Posterior vena cava (tissue), 2 donors: ENCODE measurements around the gene KANK2. TPM values are rescaled to one million over a fixed set of nuclear protein-coding genes. Genes with fewer than 3 reads are reported as not detected.

Experiments used
- DNase-seq: peaks from one replicate; pipeline ENCODE4 v3.0.0-alpha.2; 2020; ENCODE audit warnings: low spot score
- intact Hi-C, 2 donors: fragments of 100-400 bp; cut with DNase I; formaldehyde crosslinking; loops; one replicate each; pipeline versions ENCODE4 v1.14.1 to v1.14.2; 2022 to 2023
- long read RNA-seq, 2 donors: library from polyadenylated mRNA; unstranded; transcript quantifications; one replicate each; pipeline ENCODE4 v2.0.0, GENCODE V29; 2020 to 2021
- total RNA-seq, 2 donors: library from RNA; stranded (reverse); fragmentation: NEBNext Ultra II Directional; extraction: Animal tissue kit (Norgen Biotek cat#: 25700); gene quantifications; one replicate each; pipeline ENCODE4 v1.2.1, GENCODE V29; 2021
- donor health status: DM: yes; HTN: yes; CAD: no.
- donor health status: DM: yes; HTN: yes; CAD: no.

The KANK2 gene
- 100 to 1,000 TPM; 355 to 482 TPM for total RNA-seq
- long read RNA-seq, donor 1, full-length matches to known transcripts: 13 of 229 reads
- long read RNA-seq, donor 1, partial matches to known transcripts: 92 of 229 reads
- long read RNA-seq, donor 1, other reads (novel, unspliced or antisense): 124 of 229 reads
- long read RNA-seq, donor 2, full-length matches to known transcripts: 13 of 426 reads
- long read RNA-seq, donor 2, partial matches to known transcripts: 263 of 426 reads
- long read RNA-seq, donor 2, other reads (novel, unspliced or antisense): 150 of 426 reads

DNA sequence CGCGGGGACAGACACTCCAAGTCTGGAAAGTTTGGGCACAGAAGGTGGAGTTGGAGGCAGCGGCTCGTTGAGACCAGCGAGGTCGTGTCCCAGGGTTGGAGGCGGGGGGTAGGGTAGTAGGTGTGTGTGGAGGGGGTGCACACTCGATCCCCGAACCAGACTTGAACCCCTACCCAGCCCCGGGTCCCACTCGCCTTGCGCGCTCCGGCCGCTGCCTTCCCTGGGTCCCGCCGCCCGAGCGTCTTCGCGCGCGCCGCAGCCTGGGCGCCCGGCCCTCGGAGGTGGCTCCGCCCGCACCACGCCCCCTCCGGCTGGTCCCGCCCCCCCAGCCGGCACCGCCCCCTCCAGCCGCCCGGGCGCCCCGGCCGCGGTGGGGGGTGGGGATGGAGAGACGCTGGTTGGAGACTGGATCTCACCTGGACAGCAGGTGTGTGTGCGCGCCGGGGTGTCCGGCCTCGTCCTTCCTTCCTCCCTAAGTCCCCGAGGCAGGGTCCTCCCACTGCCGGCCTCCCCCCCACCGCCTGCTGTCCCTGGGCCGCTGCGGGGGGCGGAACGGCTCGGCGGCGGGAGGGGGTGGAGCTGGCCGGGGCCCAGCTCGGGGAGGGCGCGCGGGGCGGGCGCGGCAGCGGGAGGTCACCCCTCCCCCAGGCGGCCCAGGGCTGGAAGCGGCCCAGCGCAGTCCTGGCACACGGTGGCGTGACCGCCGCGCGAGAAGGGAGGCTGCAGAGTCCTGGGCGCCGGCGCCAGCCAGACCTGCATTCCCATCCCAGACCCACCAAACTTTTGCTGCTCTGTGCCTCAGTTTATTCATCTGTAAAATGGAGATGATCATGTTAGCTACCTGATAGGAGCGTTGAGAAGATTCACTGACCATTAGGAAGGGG is at the start of gene KANK2:
Gene KANK2, minus strand, starts transcription at position 255 of the 884 bp plus-strand sequence. CDS start 3,034 bp downstream, outside the sequence.
- intact Hi-C loops: loop anchor here in 1 of 2 donors (5.0 kb wide), 1 partner anchor 35 kb away; no protein-coding TSS in a partner anchor

DNA sequence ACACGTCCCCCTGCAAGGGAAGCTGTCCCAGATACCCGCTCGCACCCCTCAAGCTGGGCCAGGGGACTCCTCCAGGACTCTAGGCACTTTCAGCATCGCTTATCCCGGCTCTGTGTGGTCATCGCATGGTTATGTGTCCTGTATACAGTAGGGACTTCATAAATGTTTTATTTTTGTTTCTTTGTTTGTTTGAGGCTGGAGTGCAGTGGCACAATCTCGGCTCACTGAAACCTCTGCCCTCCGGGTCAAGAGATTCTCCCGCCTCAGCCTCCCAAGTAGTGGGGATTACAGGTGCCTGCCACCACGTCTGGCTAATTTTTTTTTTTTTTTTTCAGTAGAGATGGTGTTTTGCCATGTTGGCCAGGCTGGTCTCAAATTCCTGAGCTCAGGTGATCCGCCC is 49.6 kb upstream of the KANK2 start:
- no peak for DNase-seq
- intact Hi-C loops: no loop called here

More for the DNA sequence above, at the start of gene KANK2:
- peak; percentile 93 for DNase-seq

DNA sequence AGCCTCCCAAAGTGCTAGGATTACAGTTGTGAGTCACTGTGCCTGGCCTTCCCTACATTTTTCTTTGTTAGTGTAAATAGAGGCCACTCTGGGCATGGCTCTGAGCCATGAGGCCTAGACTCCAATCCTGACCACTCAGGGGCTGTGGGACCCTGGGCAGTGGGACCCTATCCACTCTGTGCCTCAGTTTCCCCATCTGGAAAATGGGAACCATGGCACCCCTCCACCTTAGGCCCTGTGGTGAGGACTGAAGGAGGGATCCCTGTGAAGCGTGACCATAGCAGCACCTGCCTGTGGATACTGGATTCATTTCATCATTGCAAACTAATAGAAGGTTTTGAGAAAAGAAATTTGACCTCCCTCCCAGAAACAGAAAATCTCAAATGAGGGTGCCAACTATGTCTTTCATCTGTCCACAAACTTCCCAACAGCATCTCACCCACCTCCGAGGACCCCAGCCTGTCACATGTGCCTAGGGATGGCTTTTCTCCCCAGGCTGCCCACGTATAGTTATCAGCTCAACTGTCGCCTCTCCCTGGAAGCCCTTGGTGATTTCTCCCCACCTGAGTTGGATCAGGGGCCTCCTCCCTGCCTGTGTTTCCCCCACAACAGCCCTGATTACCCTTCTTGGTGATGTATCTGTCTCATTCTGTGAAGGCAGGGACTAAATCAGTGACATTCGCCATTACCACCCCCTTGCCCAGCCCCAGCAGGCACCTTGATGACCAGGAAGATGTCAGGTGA is 47.7 kb upstream of the KANK2 start:
- no peak for DNase-seq
- intact Hi-C loops: no loop called here

DNA sequence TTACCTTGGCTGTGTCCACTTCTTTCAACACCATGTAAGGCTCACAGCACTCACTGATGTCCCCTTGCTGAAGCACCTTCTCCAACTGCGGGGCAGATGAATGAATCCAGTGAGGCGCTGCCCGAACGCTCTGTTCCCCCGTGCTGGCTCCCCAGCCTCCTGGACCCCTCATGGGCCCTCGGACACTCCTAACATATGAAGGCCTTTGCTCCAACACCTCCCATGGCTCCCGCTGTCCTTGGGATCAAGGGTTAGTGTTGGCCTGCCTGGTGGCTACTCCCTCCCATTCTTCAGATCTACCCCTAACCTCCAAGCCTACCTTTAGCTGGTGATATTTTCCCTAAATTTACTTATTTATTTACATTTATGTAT is 46.4 kb upstream of the KANK2 start:
- intact Hi-C loops: no loop called here

DNA sequence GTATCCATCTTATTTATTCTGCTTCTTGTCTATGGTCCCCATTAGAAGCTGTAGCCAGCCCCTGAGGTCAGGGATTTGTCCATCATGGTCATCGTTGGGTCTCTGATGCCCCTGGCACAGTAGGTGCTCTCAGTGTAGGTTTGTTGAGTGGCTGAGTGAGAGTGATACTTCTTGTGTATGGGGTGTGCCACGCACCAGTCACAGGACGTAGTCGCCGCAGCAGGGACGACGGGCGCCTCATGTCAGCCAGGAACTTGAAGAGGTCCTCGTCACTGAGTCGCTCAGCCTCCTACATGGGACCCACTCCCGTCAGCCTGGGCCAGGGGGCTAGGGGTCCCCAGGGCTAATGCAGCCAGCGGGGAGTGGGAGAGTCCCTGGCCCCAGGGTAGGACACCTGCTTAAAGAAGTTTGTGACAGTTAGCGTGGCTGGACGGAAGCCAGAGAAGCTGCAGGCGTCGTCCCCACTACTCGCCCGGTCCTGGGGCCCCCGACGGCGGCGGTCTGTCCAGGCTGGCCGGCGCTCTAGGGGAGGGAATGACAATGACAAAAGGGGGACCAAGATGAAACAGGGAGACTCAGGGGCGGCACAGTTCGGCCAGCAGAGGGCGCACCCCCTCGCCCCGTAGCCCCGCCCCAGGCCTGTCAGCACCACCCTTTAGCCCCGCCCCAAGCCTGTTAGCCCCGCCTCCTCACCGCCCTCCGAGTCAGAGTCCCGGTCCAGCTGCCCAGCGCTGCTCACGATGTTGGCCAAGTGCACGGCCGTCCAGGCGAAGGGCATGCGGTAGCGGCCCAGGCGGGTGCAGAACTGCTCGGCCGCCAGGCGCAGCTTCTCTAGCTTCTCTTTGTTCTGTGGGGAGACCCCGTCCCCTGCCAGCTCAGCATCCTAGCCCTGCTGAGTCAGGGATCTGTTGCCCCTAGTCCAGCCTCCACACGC is 45.8 kb upstream of the KANK2 start:
- peak; percentile 98 for DNase-seq
- intact Hi-C loops: no loop called here

More for the DNA sequence above, 46.4 kb upstream of the KANK2 start:
- DNase-seq: no peak

DNA sequence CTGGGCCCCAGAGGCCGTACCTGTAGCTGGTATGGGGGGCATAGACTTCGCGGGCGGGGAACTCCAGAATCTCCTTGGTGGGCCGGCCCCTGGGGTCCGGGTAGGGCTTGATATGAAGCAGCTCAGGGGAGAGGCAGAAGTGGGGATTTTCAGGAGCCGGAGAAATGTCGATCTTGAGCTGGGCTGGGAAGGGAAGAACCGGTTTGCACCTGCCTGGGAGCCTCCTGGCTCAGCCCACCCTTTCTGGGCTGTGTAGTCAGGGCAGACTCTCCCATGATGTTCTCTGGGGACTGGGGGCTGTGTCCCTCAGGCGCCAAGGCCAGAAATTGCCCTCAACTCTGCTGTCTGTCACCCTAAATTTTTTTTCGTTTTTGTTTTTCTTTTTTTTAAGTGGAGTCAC is 44.7 kb upstream of the KANK2 start:
- intact Hi-C loops: no loop called here
- DNase-seq: no peak

DNA sequence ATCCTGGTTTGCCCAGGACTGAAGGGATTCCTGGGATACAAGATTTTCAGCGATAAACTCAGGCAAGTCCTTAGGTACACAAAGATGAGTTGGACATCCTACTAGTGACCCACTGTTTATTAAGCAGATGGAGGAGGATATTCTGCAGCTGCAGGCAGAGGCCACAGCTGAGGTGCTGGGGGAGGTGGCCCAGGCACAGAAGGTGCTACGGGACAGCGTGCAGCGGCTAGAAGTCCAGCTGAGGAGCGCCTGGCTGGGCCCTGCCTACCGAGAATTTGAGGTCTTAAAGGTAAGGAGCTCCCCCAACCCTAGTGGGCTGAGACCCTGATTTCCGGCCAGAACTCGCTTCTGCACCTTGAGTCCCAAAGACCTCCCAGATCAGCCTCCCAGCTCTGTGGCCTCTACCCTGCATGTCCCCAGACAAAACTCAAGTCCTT is 42.7 kb upstream of the KANK2 start:
- intact Hi-C loops: no loop called here

DNA sequence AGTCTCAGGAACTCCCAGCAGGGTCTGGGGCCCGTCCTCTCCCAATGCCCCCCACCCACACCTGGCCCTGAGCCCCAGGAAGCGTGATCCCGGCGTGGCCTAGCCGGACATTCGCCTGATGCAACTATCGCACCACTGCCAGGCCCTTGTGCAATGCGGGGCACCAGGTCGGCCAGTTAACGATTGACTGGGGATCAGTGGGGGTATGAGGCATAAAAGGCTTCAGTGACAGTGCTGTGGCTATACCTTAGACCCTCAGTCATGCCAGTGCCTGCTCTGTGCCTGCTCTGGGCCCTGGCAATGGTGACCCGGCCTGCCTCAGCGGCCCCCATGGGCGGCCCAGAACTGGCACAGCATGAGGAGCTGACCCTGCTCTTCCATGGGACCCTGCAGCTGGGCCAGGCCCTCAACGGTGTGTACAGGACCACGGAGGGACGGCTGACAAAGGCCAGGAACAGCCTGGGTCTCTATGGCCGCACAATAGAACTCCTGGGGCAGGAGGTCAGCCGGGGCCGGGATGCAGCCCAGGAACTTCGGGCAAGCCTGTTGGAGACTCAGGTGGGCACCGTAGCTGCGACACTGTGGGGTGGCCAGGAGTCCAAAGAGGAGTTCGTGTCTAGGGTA is 42.1 kb upstream of the KANK2 start, which contains the start of gene ANGPTL8:
Gene ANGPTL8, plus strand, starts transcription at position 243 of the 624 bp plus-strand sequence. Its CDS starts 19 bp downstream, at position 262.
- DNase-seq: no peak
- intact Hi-C loops: loop anchor here in 1 of 2 donors (5.0 kb wide), 1 partner anchor 778 kb away; no protein-coding TSS in a partner anchor

More for the DNA sequence above, 42.7 kb upstream of the KANK2 start:
- no peak for DNase-seq

DNA sequence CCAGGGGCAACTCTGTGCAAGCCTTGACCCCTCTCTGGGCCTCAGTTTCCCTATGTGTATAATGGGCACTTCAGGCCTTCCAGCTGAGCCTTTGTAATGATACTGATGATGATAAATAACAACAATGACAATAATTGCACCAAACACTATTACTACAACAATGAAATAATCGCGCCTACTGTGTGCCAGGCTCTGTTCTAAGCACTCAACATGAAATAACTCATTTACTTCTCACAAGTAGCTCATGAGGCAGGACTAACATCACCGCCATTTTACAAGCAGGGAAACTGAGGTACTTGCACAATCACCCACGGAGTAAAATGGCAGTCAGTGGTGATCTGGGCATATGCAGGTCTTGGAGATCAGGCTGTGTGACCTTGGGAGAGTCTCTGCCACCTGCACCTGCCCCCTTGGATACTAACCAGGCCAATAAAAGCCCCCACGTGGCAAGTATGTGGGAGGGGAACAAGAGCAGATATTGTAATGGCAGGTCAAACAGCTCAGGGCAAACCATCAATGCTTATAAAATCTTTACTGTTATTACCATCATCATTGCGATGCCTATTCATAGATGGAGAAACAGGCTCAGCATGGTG is 41.5 kb upstream of the KANK2 start:
- no peak for DNase-seq
- intact Hi-C loops: loop anchor here in 1 of 2 donors (5.0 kb wide), 1 partner anchor 778 kb away; no protein-coding TSS in a partner anchor

DNA sequence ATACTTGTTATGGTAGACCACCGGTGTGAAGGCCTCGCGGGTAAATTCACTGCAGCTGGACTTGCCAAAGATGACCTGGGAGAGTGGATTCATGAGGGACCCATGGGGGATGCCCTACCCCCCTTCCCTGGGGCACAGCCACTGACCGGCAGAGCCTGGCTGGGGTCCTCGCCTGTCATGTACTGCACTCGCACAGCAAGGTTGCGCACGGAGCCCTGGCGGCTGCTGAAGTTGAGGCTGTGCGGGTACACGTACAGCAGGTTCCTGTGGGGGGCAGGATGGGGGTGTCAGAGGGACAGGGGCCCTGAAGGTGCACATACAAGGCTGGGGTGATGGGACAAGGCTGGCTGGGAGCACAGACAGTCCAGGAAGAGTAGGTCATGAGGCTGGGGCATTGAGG is 40.7 kb upstream of the KANK2 start:
- intact Hi-C loops: loop anchor here in 1 of 2 donors (5.0 kb wide), 1 partner anchor 779 kb away; no protein-coding TSS in a partner anchor
- no peak for DNase-seq

DNA sequence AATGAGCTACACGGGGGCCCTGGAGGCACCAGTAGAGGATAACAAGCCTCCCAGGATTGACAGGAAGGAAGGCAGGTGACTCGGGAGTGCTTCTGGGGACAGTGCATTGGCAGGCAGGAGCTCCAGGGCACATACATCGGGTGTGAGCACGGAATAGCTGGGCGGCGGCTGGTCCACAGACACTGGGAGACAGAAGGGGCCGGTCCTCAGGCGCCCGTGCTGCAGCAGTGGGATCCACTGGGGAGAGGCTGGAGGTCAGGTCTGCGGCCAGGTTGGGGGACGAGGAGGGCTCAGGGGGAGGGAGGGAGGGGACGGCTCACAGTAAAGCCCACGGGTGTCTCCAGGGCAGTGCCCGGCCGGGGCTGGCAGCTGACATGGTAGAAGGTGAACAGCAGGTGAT is 40.0 kb upstream of the KANK2 start:
- intact Hi-C loops: loop anchor here in 1 of 2 donors (5.0 kb wide), 1 partner anchor 780 kb away; no protein-coding TSS in a partner anchor
- DNase-seq: no peak

DNA sequence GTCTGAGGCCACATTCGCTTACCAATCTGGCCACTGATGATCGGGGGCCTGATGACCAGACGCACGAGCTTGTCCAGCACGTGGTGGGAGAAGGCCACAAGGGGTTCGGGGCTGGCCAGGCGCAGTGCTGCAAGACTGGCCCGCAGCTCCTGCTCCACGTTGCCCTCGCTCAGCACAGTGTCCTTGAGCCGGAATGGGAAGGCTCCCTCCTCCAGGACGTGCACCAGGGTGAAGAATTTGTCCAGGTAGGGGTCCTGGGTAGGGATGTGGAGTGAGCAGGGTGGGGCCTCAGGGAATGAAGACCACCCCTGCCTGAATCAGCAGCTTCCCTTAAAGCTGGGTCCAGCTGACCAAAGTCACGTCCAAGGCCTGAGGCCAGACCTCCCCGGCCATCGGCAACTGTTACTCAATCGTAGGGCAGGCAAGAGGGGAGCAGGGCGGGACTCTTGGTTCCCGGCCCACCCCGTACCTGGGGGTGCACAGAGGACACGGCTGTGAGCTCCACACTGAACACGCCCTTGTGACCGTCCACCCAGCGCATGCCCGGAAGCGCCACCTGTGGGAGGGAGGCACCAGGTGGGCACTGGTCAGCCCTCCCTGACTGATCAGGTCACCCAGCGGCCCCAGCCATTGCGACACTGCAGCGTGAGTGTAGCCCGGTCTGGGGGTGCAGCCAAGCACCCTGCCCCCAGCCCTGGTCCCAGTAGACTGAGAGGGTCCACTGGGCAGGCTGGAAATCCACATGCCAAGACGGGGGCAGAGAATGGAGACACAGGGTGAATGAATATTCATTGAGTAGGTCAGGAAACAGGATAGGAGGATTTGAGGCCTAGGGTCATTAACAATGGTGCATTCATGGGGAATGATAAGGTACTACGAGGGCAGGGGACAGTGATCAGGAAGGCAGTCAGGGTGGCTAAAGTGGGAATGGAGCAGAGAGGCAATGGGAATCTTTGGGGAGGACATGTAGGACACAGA is 39.3 kb upstream of the KANK2 start:
- intact Hi-C loops: loop anchor here in 1 of 2 donors (5.0 kb wide), 1 partner anchor 781 kb away; no protein-coding TSS in a partner anchor
- DNase-seq: no peak

DNA sequence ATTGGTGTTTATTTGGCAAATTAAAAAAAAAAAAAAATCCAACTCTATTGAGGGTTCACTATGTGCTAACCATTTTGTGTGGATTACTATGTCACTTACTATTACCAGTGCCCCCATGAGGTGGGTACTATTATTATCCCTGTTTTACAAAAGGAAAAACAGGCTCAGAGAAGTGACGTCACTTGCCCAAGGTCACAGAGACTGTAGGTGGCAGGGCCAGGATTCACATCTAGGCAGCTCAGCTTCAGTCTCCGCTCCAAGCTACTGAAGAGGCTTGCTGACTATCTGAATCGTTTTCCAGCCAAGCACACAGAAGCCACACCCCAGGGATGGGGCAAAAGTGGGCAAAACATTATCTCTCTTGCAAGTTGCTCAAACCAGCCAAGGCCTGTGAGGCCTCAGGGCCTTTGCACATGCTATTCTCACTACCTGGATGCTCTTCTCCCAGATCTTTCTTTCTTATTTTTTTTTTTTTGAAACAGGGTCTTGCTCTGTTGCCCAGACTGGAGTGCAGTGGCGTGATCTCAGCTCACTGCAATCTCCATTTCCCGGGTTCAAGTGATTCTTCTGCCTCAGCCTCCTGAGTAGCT is 37.2 kb upstream of the KANK2 start:
- intact Hi-C loops: loop anchor here in 1 of 2 donors (5.0 kb wide), 1 partner anchor 783 kb away; no protein-coding TSS in a partner anchor
- DNase-seq: no peak

DNA sequence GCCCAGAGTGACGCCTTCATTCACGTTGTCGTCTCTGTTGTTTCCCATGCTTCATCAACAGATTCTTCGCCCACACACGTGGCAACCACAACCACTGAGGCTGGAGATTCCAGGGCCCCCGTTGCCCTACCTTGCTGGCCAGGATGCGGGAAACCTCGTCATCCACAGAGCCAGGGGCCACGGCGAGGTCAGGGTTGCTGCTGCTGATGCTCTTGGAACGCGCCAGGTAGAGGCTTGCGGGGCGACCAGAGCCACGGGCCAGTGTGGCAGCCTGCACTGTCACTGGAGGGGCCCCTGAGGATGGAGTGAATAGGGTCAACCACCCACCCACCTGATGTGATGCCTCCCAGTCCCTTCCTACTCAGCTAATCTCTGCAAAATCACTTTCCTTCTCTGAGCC is 35.7 kb upstream of the KANK2 start:
- no peak for DNase-seq
- intact Hi-C loops: no loop called here

DNA sequence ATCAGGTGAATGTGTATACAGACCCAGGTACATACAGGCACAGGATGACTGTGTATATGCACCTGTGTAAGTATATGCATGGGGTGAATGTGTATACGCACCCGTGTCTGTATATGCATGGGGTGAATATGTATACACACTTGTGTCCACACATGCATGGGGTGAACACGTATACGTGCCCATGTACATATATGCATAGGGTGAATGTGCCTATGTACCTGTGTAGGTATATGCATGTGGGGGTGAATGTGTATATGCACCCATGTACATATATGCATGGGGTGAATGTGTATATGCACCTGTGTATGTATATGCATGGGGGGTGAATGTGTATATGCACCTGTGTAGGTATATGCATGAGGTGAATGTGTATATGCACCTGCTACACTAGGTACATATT is 35.2 kb upstream of the KANK2 start:
- intact Hi-C loops: no loop called here
- no peak for DNase-seq
